Activated naive CD8-positive, alpha-beta T cell (primary cell): ENCODE measurements around the gene LOXHD1.

Source experiments
- H3K27ac Mint-ChIP-seq: one replicate; pipeline ENCODE4 v1.8.0; 2021; ENCODE audit warnings: mixed read lengths
- H3K27me3 Mint-ChIP-seq: one replicate; pipeline ENCODE4 v1.8.0; 2021; ENCODE audit warnings: mixed read lengths
- H3K36me3 Mint-ChIP-seq: one replicate; pipeline ENCODE4 v1.8.0; 2021; ENCODE audit warnings: mixed read lengths
- H3K4me1 Mint-ChIP-seq: one replicate; pipeline ENCODE4 v1.8.0; 2021; ENCODE audit warnings: low read depth, mixed read lengths
- H3K4me3 Mint-ChIP-seq: one replicate; pipeline ENCODE4 v1.8.0; 2021; ENCODE audit warnings: mild to moderate bottlenecking, mixed read lengths
- H3K9me3 Mint-ChIP-seq: one replicate; pipeline ENCODE4 v1.8.0; 2021; ENCODE audit warnings: low read depth, mixed read lengths

LOXHD1 gene

DNA sequence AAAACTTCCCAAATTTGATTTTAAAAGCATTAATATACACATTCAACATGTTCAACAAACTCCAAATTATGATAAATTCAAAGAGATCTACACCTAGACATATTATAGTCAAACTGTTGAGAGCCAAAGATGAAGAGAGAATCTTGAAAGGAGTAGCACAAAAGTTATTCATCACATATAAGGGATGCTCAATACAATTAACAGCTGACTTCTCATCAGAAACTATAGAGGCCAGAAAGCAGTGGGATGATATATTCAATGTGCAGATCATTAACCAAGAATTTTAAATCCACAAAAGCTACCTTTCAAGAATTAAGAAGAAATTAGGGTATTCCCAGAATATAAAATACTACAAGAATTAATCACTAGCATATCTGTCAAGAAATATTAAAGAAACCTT is 75.4 kb downstream of the LOXHD1 start:
- H3K9me3 Mint-ChIP-seq = peaks cover 14% of the 10 kb centered on the region
- no peak overlapping the region for H3K4me3 Mint-ChIP-seq
- no peak overlapping the region for H3K27ac Mint-ChIP-seq
- peaks cover 7% of the 10 kb centered on the region for H3K27me3 Mint-ChIP-seq
- H3K36me3 Mint-ChIP-seq = peaks cover 15% of the 10 kb centered on the region
- no peaks in the 10 kb centered on the region for H3K4me1 Mint-ChIP-seq

DNA sequence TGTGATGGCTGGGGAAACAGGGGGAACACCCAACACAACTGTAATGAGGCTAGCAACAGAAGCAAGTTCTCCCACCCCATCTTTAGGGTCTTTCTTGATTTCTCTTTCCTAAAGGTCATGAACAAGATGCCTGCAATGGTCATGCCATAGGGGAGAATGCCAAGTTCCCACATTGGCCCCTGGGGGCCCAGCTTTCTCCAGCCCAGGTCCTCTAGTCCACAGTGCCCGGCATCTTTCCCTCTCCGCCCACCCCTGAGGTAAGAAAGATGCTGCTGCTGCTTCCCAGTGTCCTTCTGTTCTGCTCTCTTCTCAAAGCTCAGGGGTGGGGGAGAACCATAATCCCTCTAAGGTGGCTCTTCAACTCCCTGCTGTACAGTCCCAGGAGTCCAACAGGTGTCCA is 78.0 kb downstream of the LOXHD1 start:
- Mint-ChIP-seq H3K27ac (no peak overlapping the region), H3K9me3 (peaks cover 14% of the 10 kb centered on the region), H3K27me3 (peaks cover 7% of the 10 kb centered on the region), H3K4me3 (no peak overlapping the region), H3K4me1 (no peaks in the 10 kb centered on the region), H3K36me3 (peaks cover 15% of the 10 kb centered on the region)

DNA sequence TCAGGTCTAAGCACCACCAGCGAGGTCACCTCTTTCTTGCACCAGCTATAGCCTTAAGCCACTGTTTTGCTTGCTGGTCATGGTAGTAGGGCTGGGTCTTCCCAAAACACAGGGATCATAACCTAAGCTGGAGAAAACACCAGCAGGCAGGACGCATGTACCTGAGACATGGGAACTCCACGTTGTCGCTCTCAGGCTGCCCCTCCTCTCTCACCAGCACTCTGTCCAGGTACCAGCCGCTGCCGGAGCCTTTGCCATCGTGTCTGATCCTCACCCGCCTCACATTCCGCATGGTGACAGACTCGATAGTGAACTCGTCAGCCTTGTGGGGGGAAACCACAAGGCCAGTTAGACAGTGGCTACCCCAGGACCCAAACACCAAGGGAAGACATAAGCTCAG is 79.5 kb downstream of the LOXHD1 start:
- no peak overlapping the region for H3K4me3 Mint-ChIP-seq
- H3K27ac Mint-ChIP-seq = no peak overlapping the region
- peaks cover 14% of the 10 kb centered on the region for H3K9me3 Mint-ChIP-seq
- H3K27me3 Mint-ChIP-seq = peaks cover 7% of the 10 kb centered on the region
- H3K36me3 Mint-ChIP-seq = peaks cover 13% of the 10 kb centered on the region
- no peaks in the 10 kb centered on the region for H3K4me1 Mint-ChIP-seq

DNA sequence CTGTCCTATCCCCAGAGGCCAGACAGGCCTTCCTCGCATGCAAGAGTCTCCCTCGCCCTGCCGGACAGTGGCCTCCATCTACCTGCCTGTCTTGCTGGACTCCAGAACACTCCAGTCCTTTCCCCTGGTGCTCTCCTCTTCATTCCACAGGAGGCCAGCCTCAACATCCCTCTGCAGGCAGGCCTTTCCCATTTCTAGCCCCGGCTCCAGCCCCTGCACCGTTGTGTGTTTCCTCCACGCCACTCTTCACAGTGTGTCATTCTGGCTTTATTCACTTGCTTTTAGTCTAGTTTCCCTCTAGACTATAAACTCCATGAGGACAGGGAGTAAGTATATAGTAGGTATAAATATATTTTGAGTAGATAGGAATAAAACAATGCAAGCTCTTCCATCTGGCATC is 81.2 kb downstream of the LOXHD1 start:
- peaks cover 3% of the 10 kb centered on the region for H3K9me3 Mint-ChIP-seq
- H3K36me3 Mint-ChIP-seq = peaks cover 5% of the 10 kb centered on the region
- H3K4me3 Mint-ChIP-seq = no peak overlapping the region
- no peaks in the 10 kb centered on the region for H3K4me1 Mint-ChIP-seq
- no peak overlapping the region for H3K27ac Mint-ChIP-seq
- H3K27me3 Mint-ChIP-seq = peaks cover 3% of the 10 kb centered on the region

DNA sequence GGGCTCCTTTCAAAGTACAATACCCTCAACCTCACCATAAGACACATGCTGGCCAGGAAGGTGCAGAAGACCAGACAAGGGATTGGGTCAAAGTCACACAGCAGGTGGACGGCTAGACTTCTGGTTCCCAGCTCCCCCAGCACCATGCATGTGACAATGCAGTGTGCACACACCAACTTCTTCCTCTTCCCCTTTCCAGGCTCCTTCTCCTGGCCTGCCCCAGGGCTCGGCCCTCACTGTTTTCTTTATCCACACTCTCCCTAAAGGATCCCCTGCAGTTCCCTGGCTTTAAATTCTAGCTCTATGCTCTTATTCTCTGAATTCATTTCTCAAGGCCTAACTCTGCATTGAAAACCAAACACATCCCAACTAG is 82.3 kb downstream of the LOXHD1 start:
- peaks cover 1% of the 10 kb centered on the region for H3K36me3 Mint-ChIP-seq
- H3K27me3 Mint-ChIP-seq = peaks cover 2% of the 10 kb centered on the region
- H3K4me3 Mint-ChIP-seq = no peak overlapping the region
- no peaks in the 10 kb centered on the region for H3K4me1 Mint-ChIP-seq
- H3K27ac Mint-ChIP-seq = no peak overlapping the region
- H3K9me3 Mint-ChIP-seq = no peaks in the 10 kb centered on the region

DNA sequence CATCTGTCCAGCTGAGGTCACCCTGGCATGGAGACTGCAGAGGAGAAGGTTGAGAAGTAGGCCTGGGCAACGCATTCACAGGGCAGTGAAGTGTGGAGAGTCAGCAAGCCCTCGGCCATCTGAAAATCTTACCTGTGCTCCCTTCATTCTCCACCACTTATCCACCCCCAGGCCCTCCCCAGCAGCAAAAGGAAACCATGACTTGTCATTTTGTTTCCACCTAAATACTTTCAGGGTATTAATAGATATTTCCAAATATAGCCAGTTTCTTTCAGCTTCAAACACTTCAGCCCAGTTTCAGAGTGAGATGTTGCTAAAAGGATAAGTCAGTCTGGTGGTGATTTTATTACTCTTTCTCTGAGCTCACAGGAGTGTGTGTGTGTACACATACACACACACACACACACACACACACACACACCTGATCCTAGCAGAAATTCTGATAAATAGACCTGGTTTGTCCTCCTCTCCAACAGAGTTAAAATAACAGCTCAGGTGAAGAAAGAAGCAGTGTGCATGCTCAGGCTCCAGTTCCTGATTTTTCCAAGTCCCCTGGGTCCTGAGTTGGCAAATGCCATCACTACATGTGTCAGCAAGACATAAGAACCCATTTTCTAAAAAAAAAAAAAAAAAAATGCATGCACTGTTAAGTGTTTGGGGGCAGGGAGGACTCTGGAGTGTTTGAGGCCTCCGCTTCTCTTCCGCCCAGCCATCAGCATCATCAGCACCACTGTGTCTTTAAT is 82.8 kb downstream of the LOXHD1 start:
- Mint-ChIP-seq H3K27me3 (peaks cover 1% of the 10 kb centered on the region), H3K27ac (no peak overlapping the region), H3K36me3 (no peaks in the 10 kb centered on the region), H3K4me1 (no peaks in the 10 kb centered on the region), H3K4me3 (no peak overlapping the region), H3K9me3 (no peaks in the 10 kb centered on the region)

DNA sequence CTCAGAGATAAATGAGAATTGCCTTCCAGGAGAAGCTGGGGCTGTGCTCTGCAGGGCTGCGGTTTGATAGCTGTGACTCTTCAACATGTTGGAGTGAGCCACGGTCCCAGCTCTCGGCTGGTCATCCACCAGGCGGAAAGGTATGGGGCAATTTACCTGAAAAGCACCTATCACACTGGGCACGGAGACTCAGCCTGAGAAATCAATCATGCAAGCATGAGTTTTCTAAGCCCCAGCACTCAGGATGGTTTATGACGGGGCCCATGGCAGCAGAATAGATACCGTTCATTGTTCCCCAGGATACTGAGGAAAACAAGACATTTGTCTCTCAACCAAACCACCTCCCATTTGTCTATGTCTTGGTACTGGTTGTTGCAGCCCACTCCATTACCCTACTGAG is 83.9 kb downstream of the LOXHD1 start:
- H3K27ac Mint-ChIP-seq = no peak overlapping the region
- no peaks in the 10 kb centered on the region for H3K9me3 Mint-ChIP-seq
- no peak overlapping the region for H3K4me3 Mint-ChIP-seq
- H3K36me3 Mint-ChIP-seq = no peaks in the 10 kb centered on the region
- peaks cover under 1% of the 10 kb centered on the region for H3K27me3 Mint-ChIP-seq
- no peaks in the 10 kb centered on the region for H3K4me1 Mint-ChIP-seq

DNA sequence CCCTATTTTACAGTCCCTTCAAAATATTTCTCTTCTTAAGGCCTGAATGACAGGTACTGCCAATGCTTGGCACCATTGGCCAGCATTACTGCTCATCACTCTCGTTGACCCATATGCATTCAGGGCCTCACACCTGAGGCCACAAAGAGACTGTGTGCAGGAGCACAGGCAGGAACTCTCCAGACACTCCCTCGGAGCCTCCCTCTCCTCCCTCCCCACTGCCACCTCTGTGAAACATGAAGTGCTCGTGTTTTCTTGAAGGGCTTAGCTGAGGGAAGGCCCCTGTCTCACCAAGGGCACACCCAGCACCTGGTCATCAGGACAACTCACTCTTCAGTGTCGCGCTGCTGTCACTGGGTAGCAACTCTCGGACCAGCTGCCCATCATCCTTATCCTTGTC is 85.3 kb downstream of the LOXHD1 start:
- Mint-ChIP-seq H3K27ac (no peak overlapping the region), H3K4me3 (no peak overlapping the region), H3K9me3 (no peaks in the 10 kb centered on the region), H3K36me3 (no peaks in the 10 kb centered on the region), H3K4me1 (no peaks in the 10 kb centered on the region), H3K27me3 (no peaks in the 10 kb centered on the region)

DNA sequence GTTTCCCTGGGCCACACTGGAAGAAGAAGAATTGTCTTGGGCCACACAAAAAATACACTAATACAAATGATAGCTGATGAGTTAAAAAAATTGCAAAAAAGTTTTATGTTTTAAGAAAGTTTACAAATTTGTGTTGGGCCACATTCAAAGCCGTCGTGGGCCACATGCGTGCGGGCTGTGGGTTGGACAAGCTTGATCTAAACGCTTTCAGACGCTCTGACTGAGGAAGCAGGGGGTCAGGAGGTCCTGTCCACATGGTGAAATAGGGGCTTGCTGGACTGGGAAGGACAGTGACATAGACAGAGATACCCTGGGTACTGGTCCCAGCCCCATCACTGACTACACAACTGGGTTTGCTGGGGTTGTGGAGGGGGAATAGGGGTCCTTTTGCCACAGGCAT is 86.4 kb downstream of the LOXHD1 start:
- Mint-ChIP-seq H3K4me3 (no peak overlapping the region), H3K27me3 (no peaks in the 10 kb centered on the region), H3K4me1 (no peaks in the 10 kb centered on the region), H3K36me3 (no peaks in the 10 kb centered on the region), H3K9me3 (no peaks in the 10 kb centered on the region), H3K27ac (no peak overlapping the region)

DNA sequence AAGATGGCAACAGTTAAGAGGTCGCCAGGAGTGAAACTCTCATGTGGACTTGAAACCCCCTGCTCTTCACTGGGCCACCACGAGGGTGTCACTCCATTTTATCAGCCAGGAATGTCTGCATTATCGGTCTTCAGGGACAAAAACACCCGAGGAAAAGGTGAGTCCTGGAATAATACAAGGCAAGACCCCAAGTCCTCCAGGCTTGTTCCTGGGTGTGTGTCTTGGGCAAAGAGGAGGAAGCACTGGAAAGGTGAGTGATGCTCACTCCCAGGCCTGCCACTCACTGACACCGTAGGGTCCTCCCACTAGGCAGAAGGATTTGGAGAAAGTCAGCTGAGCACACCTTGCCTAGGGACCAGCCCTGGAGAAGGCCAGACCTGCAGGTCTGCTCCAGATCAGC is 86.9 kb downstream of the LOXHD1 start:
- H3K36me3 Mint-ChIP-seq = no peaks in the 10 kb centered on the region
- H3K27me3 Mint-ChIP-seq = peaks cover 2% of the 10 kb centered on the region
- no peaks in the 10 kb centered on the region for H3K9me3 Mint-ChIP-seq
- H3K4me1 Mint-ChIP-seq = no peaks in the 10 kb centered on the region
- no peak overlapping the region for H3K27ac Mint-ChIP-seq
- H3K4me3 Mint-ChIP-seq = no peak overlapping the region

DNA sequence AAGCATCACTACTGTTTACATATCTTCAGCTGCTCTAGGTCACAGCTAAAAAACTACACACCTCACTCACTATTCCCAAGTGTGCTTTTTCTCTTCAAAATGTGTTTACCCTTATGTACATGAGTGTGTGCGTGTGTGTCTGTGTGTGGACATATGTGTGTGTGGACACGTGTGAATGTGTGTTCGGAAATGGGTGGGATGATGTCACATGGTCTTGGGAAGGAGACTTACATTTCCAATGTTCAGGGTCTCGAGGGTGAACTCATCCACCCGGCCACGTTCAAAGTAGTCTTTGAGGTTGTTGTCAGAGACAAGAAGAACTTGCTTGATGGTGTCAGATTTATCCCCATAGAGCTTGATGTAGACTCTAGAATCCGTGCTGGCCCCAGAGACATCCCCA is 87.8 kb downstream of the LOXHD1 start:
- H3K4me1 Mint-ChIP-seq = no peaks in the 10 kb centered on the region
- H3K9me3 Mint-ChIP-seq = no peaks in the 10 kb centered on the region
- H3K27me3 Mint-ChIP-seq = peaks cover 2% of the 10 kb centered on the region
- H3K27ac Mint-ChIP-seq = no peak overlapping the region
- no peak overlapping the region for H3K4me3 Mint-ChIP-seq
- no peaks in the 10 kb centered on the region for H3K36me3 Mint-ChIP-seq

DNA sequence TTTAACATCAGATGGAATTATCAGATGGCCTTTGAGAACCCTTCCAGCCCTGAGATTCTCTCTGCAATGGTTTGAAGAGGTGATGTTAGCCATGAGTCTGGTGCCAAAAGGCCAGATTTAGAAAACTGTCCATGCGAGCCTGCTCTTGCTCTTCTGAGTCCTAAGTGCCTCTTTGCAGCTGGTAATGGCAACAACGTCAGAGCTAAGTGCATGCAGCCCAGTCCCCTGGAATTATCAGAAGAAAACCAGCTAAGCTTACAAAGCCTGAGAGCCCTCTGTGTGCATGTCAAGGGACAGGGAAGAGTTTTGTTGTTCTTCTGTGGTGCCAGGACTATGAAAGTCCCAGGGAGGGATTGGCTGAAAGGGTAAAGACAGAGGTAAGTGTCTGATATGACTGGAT is 89.8 kb downstream of the LOXHD1 start:
- Mint-ChIP-seq H3K9me3 (no peaks in the 10 kb centered on the region), H3K27me3 (peaks cover 4% of the 10 kb centered on the region), H3K36me3 (no peaks in the 10 kb centered on the region), H3K27ac (no peak overlapping the region), H3K4me3 (no peak overlapping the region), H3K4me1 (no peaks in the 10 kb centered on the region)

DNA sequence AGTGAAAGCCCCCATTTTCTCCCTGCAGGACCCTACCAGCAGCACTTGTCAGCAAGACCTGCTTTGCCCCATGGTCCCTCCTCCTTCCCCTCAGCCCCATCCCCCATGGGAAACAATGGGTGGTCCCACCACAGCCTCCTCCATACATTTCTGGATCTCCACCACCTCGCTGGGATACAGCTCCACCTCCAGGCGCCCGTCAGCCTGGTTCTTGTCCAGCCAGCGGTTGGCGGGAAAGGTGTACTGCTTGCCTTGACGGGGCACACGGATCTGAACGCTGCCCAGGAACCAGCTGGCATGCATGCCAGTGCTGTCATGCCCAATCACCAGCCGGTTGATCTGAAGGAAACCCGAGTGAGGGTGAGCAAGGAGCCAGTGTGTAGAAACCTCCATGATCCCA is 90.9 kb downstream of the LOXHD1 start:
- Mint-ChIP-seq H3K4me3 (no peak overlapping the region), H3K27me3 (peaks cover 6% of the 10 kb centered on the region), H3K9me3 (no peaks in the 10 kb centered on the region), H3K4me1 (no peaks in the 10 kb centered on the region), H3K27ac (no peak overlapping the region), H3K36me3 (no peaks in the 10 kb centered on the region)

DNA sequence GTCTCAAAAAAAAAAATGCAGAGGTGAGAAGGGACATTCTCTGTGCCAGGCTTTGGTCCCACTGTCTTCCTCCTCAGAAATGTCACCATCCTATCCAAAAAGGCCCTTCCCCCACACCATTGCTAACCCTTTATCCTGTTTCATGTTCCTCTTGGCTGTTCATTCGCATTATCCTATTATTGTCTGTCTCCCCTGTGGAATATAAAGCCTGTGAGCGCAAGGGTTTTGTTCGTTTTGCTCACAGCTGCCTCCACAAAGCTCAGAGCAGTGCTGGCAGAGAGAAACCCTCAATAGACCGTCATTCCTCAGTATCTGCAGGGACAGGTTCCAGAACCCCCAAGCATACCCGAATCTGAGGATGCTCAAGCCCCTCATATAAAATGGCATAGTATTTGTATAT is 91.8 kb downstream of the LOXHD1 start:
- Mint-ChIP-seq H3K27me3 (peaks cover 6% of the 10 kb centered on the region), H3K4me1 (no peaks in the 10 kb centered on the region), H3K36me3 (no peaks in the 10 kb centered on the region), H3K27ac (no peak overlapping the region), H3K9me3 (no peaks in the 10 kb centered on the region), H3K4me3 (no peak overlapping the region)

DNA sequence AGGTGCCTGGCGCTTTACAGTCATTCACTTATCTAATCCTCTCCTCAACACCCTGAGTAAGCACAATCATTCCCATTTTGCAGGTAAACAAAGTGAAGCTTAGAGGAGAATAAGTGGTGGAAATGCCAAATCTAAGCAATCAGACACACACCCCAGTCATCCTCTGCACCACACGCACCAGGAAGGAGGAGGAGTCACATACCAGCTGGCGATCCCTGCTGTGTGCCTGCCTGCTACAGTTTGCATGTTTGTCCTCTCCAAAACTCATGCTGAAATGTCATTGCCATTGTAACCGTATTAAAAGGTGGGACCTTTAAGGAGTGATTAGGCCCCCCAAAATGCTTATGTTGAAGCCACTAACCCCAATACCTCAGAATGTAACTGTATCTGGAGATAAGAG is 93.7 kb downstream of the LOXHD1 start:
- Mint-ChIP-seq H3K36me3 (no peaks in the 10 kb centered on the region), H3K4me1 (no peaks in the 10 kb centered on the region), H3K27me3 (peaks cover 6% of the 10 kb centered on the region), H3K4me3 (no peak overlapping the region), H3K27ac (no peak overlapping the region), H3K9me3 (no peaks in the 10 kb centered on the region)

DNA sequence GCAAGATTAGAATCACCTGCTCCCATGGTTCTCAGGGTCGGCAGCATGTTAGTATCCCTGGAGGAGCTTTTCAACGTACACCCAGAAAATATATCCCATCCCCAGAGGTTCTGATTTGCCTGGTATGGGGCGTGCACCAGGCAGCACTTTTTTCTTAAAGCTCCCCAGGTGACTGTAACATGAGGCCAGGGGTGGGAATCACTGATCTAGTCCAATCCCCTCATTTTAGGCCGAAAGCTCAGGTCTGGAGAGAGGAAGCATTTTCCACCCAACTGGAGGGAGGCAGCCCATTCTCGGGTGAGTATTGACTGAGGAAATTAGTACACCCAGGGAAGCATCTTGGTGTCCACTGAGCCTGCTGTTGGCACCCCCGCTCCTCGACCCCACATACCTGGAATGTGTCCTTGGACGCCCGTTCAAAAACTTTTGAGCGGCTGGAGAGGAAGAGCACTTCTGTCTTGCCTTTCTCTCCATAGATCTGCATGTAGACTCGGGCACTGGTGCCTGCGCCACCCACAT is 94.3 kb downstream of the LOXHD1 start:
- Mint-ChIP-seq H3K9me3 (no peaks in the 10 kb centered on the region), H3K4me3 (no peak overlapping the region), H3K36me3 (no peaks in the 10 kb centered on the region), H3K27ac (no peak overlapping the region), H3K4me1 (no peaks in the 10 kb centered on the region), H3K27me3 (peaks cover 6% of the 10 kb centered on the region)
